HG03175 (cell line): Measurements from ENCODE around the gene CNTNAP2.

Source experiments
- ATAC-seq: cut with Tn5 transposase; IDR thresholded peaks from one replicate; pipeline ENCODE4 v1.9.1; 2021; ENCODE audit warnings: mild to moderate bottlenecking, moderate library complexity; ENCODE audit not compliant: unreplicated experiment

CNTNAP2 gene

DNA sequence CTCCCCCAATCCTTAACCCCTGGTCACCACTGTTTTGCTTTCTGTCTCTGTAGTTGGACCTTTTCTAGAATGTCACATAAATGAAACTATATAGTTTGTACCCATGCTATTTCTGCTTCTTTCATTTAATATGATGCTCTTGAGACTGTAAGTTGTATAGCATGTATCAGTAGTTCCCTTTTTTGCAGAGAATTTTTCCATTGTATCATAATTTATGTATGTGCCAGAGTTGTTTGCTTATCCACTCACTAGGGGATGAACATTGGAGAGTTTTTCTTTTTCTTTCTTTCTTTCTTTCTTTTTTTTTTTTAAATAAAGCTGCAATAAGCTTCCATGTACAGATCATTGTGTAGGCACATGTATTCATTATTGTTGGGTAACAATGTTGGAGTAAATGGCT, 544.8 kb downstream of the CNTNAP2 start:
- ATAC-seq: no peak

DNA sequence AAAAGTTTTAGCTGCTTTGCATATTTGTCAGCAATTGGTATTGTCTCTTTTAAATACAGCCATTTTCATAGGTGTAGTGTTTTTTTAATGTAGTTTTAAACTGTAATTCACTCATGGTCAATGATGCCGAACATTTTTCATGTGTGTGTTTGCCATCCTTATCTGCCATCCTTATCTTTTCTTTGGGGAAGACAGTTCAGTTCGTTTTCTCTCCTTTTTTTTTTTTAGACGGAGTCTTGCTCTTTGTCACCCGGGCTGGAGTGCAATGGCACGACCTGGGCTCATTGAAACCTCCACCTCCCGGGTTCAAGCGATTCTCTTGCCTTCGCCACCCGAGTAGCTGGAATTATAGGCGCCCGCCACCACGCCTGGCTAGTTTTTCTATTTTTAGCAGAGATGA, 545.3 kb downstream of the CNTNAP2 start:
- no peak for ATAC-seq

- no peak for ATAC-seq
These were observed 548.4 kb downstream of the CNTNAP2 start for GRCh38 chr7:146665023-146665422.

DNA sequence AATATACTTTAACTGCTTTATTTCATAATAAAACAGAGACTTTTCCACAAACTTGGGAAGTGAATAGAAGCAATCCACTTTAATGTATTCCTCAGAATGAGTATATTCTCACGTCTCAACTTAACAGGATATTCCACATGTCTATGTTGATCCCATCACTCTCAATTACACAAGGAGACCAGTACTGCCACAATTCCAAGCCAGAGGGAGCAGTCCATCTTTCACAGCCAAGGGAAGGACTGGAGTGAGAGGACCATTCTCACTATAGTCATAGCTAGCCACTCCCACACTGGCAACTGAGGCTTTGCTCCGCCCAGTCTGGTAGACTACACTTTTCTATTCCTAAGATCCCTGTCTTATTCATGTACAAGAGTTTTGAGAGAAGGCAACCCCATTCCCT, 553.9 kb downstream of the CNTNAP2 start:
- no peak for ATAC-seq

- no peak for ATAC-seq
These were observed 564.9 kb downstream of the CNTNAP2 start for GRCh38 chr7:146681487-146681886.

GRCh38 chr7:146683439-146683838, 566.8 kb downstream of the CNTNAP2 start:
- no peak for ATAC-seq

- ATAC-seq: no peak
These were observed 574.4 kb downstream of the CNTNAP2 start for GRCh38 chr7:146690987-146691386.

- ATAC-seq: no peak
These were observed 582.5 kb downstream of the CNTNAP2 start for GRCh38 chr7:146698995-146699610.

DNA sequence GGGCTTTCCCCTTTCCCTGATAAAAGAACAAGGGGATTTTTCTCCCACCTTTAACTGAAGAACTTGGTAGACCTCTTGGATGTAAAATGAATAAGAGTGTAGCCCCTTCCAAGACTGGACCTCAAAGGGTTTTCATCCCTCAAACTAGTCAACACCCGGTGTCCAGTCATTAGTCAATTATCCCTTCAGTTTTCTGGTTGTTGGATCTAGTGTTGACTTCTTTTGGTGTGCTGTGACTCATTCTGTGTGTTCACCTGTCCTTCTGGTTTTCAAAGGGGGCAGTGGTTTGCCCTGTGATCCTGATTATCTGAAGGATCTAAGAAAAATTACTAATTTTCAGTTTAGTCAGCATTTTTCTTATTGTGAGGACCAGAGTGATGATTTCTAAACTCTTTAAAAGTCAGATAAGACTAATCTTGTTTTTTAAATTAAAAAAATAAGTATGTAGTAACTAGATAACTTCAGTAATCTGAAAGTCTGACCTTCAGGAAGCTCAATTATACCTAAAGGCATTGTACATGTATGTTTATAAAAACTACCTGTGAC, 583.5 kb downstream of the CNTNAP2 start:
- ATAC-seq: no peak

DNA sequence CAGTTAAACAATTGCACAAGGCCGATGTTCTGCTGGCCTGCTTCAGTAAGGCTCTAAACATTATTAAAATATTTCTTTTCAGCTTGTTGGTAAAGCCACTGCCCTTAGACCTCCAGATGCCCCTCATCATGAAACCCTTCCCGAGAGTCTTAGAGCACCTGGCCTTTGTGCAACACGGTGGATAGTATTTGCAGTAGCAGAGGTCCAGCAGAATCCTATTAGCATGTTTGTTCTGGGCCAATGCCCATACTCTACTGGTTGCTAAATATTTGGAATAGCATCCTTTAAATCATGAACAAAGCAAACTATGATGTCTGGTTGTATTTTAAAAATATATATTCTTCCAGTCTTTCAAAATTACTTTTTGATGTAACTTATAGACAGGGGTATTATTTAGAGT, 584.6 kb downstream of the CNTNAP2 start:
- ATAC-seq: no peak

GRCh38 chr7:146702898-146703297, 586.3 kb downstream of the CNTNAP2 start:
- ATAC-seq: no peak

DNA sequence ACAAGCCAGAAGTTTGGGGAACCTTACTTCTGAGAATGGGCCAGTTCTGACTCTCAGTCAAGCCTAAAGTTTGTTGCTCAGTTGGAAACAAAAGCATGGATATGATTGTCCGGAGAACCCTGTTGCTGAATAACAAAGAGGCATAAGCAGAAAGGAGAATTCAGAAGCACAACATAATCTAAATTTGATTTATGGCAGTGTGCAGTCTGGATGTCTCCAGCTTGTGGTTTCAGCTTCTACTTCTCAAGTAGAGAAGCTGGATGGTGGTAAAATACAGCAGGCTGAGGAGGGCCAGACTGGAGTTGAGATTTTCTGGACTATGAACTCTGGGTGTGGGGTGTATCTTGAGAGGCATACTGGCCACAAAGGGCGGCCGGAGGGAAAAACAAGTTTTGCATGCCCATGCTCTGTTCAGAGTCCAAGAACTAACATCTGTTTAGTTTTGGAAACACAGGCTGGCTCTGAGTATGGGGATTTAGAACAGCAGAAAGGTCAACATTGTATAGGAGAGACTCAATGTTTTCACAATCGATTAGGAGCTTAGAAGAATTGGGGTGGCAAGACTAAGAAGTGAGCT, 592.9 kb downstream of the CNTNAP2 start:
- ATAC-seq: no peak

- ATAC-seq: no peak
These were observed 596.6 kb downstream of the CNTNAP2 start for GRCh38 chr7:146713205-146713604.

DNA sequence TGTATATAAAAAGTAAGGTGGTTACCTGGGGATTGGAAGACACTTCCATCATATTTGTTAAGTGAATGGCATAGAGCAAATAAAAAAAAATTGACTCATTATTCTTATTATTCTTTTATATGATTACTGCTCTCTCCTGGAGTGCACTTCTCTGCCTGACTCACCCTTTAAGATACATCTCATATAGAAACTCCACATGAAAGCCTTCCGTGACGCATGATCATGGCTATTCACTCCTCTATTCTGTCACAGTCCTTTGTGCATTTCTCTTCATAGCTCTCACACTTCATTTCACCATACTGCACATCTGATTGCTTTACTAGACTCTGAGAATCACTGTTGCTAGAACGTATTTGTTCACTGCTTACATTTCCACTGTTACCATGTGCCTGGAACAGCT, 597.3 kb downstream of the CNTNAP2 start:
- no peak for ATAC-seq

GRCh38 chr7:146720195-146720594, 603.6 kb downstream of the CNTNAP2 start:
- ATAC-seq: no peak

- no peak for ATAC-seq
These were observed 606.4 kb downstream of the CNTNAP2 start for GRCh38 chr7:146722986-146723385.

DNA sequence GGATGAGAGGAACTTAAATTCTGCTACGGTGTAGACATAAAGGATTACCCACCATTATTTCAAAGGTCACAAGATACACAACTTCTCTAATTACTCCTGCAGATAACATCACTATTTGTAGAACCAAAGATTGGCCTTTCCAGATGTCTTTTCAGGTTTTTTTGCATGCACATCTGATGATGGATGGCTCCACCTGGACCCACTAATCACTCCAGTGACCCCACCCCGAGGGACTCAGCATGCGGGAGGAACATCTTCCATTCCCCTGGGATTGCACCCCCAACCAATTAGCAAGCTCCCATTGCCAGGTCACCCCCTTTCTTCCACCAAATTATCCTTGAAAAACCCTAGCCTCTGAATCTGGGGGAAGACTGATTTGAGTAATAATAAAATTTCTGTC, 608.9 kb downstream of the CNTNAP2 start:
- ATAC-seq: no peak

DNA sequence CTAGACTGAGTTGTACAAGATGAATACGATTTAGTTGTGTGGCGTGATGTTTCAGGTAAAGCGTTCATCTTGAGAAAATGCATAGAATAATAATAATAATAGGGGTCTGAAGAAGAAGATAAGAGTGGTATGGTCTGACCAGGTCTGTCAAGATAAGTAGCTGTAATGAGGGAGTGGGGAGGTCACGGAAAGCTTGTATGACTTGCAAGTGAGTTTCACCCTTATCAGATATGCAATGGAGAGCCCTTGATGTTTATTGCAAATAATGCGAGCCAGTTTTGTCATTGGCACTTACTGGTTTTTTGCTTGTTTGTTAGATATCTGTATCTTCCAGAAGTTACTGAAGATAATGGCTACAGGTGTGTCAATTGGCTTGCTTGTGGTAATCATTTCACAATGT, 611.5 kb downstream of the CNTNAP2 start:
- ATAC-seq: no peak

- no peak for ATAC-seq
These were observed 612.0 kb downstream of the CNTNAP2 start for GRCh38 chr7:146728611-146729010.

- no peak for ATAC-seq
These were observed 614.6 kb downstream of the CNTNAP2 start for GRCh38 chr7:146731185-146731584.

DNA sequence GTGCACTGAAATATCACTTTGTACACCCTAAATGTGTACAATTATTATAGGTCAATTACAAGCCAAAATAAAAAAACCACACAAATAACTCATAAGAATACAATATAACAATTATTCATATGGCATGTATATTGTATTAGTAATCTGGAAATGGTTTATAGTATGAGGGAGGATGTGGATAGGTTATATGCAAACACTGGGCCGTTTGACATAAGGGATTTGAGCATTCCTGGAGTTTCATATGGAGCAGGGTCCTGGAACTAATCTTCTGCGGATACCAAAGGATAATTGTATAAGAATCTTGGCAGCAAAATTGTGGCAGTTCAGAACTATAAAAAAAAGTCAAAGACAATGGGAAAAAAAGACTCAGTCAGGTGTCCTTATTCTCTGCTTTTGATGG, 619.4 kb downstream of the CNTNAP2 start:
- ATAC-seq: no peak

DNA sequence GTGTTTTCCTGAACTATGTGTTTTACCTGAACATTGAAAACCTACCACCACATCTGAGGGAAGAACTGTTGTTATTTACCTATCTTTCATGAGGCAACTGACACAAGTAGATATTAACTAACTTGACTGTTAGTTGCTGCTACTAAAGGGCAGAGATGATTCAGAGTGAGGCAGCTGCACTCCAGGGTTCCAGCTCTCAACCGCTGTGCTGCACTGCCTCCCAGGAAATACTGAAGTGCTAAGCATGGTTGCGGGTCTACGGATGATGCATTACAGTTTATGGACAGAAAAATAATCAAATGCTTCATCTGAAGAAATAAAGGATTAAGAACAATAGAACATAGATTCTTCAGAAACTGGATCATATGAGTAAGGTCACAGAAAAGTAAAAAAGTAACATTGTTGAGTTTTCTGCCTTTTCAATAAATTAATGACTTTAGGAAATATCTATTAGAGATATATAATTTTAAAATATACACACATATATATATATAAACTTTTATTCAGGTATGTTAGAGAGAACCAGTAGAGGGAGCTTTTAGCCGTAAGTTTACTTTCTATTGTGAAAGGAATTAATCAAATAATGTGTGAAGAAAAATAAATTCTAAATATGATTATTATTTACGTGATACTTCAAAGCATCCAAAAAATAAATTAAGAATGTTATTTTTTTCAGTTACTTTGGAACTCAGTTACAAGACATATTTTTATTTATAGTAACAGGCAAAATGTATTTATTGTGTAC, 620.0 kb downstream of the CNTNAP2 start:
- ATAC-seq: no peak
